H9 (cell line): Measurements from ENCODE around the gene AP2A1. TPM values are rescaled to one million over a fixed set of nuclear protein-coding genes. Genes with fewer than 3 reads are reported as not detected.

ENCODE experiments used
- DNase-seq: peaks from one replicate; pipeline ENCODE4 v3.0.0-alpha.2; 2017
- H2AFZ ChIP-seq: one replicate; pipeline ENCODE4 v1.6.1; 2013; ENCODE audit warnings: mild to moderate bottlenecking, low read length, control low read depth, moderate library complexity
- H2AK5ac ChIP-seq: 2 replicates; pipeline ENCODE4 v1.6.1; 2013; ENCODE audit warnings: low read length, control low read depth, mixed read lengths; ENCODE audit not compliant: insufficient read length
- H2BK120ac ChIP-seq: one replicate; pipeline ENCODE4 v1.6.1; 2013; ENCODE audit warnings: low read depth, mild to moderate bottlenecking, low read length, control low read depth, inconsistent platforms; ENCODE audit not compliant: poor library complexity, severe bottlenecking
- H2BK12ac ChIP-seq: 2 replicates; pipeline ENCODE4 v1.6.1; 2013; ENCODE audit warnings: low read length, control low read depth, mixed read lengths, low read depth; ENCODE audit not compliant: insufficient read length
- H2BK15ac ChIP-seq: 2 replicates; pipeline ENCODE4 v1.6.1; 2013; ENCODE audit warnings: low read depth, low read length, control low read depth
- H2BK20ac ChIP-seq: one replicate; pipeline ENCODE4 v1.6.1; 2013; ENCODE audit warnings: low read depth, mild to moderate bottlenecking, low read length, control low read depth, inconsistent platforms; ENCODE audit not compliant: poor library complexity, severe bottlenecking
- H2BK5ac ChIP-seq: 2 replicates; pipeline ENCODE4 v1.6.1; 2013; ENCODE audit warnings: low read length, control low read depth, mixed read lengths; ENCODE audit not compliant: insufficient read length
- H3K14ac ChIP-seq: 2 replicates; pipeline ENCODE4 v1.6.1; 2013; ENCODE audit warnings: low read length, control low read depth; ENCODE audit not compliant: insufficient read depth
- H3K18ac ChIP-seq: 2 replicates; pipeline ENCODE4 v1.6.1; 2013; ENCODE audit warnings: low read depth, mild to moderate bottlenecking, mixed read lengths, low read length, control low read depth; ENCODE audit not compliant: insufficient read length
- H3K23ac ChIP-seq: 2 replicates; pipeline ENCODE4 v1.6.1; 2013; ENCODE audit warnings: low read length, control low read depth, mixed read lengths, low read depth; ENCODE audit not compliant: insufficient read length
- H3K23me2 ChIP-seq: 2 replicates; pipeline ENCODE4 v1.6.1; 2013; ENCODE audit warnings: low read depth, mild to moderate bottlenecking, mixed read lengths, low read length, control low read depth; ENCODE audit not compliant: insufficient read length, poor library complexity, severe bottlenecking
- H3K27ac ChIP-seq: 2 replicates; pipeline ENCODE4 v1.5.1; 2013; ENCODE audit warnings: low read length, control low read depth, mixed read lengths, low read depth; ENCODE audit not compliant: insufficient read length
- H3K27me3 ChIP-seq: 2 replicates; pipeline ENCODE4 v1.6.1; 2013; ENCODE audit warnings: low read length, control low read depth, inconsistent platforms; ENCODE audit not compliant: insufficient read depth
- H3K4ac ChIP-seq: 2 replicates; pipeline ENCODE4 v1.6.1; 2013; ENCODE audit warnings: low read depth, mild to moderate bottlenecking, control low read depth, inconsistent platforms, low read length, moderate library complexity
- H3K4me1 ChIP-seq: 2 replicates; pipeline ENCODE4 v1.6.1; 2013; ENCODE audit warnings: low read length, control low read depth, inconsistent platforms; ENCODE audit not compliant: insufficient read depth
- H3K4me2 ChIP-seq: 2 replicates; pipeline ENCODE4 v1.6.1; 2013; ENCODE audit warnings: low read length, control low read depth, mixed read lengths; ENCODE audit not compliant: insufficient read length, insufficient read depth
- H3K56ac ChIP-seq: 2 replicates; pipeline ENCODE4 v1.6.1; 2013; ENCODE audit warnings: low read depth, mild to moderate bottlenecking, mixed read lengths, low read length, control low read depth; ENCODE audit not compliant: insufficient read length
- H3K79me1 ChIP-seq: 2 replicates; pipeline ENCODE4 v1.6.1; 2013; ENCODE audit warnings: low read depth, mild to moderate bottlenecking, moderate library complexity, low read length, control low read depth, inconsistent platforms; ENCODE audit not compliant: insufficient read depth, poor library complexity, severe bottlenecking
- H3K79me2 ChIP-seq: 2 replicates; pipeline ENCODE4 v1.6.1; 2013; ENCODE audit warnings: low read length, control low read depth, inconsistent platforms; ENCODE audit not compliant: insufficient read depth
- H3K9ac ChIP-seq: 2 replicates; pipeline ENCODE4 v1.6.1; 2013; ENCODE audit warnings: low read length, control low read depth, mixed read lengths; ENCODE audit not compliant: insufficient read length; ENCODE audit errors: extremely low read depth
- H3K9me3 ChIP-seq: one replicate; pipeline ENCODE4 v1.6.1; 2013; ENCODE audit warnings: low read depth, low read length, inconsistent platforms; ENCODE audit not compliant: control insufficient read depth
- H3T11ph ChIP-seq: one replicate; pipeline ENCODE4 v1.6.1; 2013; ENCODE audit warnings: mild to moderate bottlenecking, low read length, control low read depth, inconsistent platforms
- H4K20me1 ChIP-seq: one replicate; pipeline ENCODE4 v1.6.1; 2013; ENCODE audit not compliant: control insufficient read depth, insufficient read length, insufficient read depth
- H4K5ac ChIP-seq: 2 replicates; pipeline ENCODE4 v1.6.1; 2013; ENCODE audit warnings: low read depth, mild to moderate bottlenecking, mixed read lengths, low read length, control low read depth; ENCODE audit not compliant: insufficient read length
- H4K8ac ChIP-seq: replicated peaks from 2 replicates; pipeline ENCODE4 v1.6.1; 2013; ENCODE audit warnings: low read length, control low read depth, mixed read lengths, low read depth; ENCODE audit not compliant: insufficient read length
- H4K91ac ChIP-seq: 2 replicates; pipeline ENCODE4 v1.6.1; 2013; ENCODE audit warnings: low read depth, mild to moderate bottlenecking, moderate library complexity, mixed read lengths, low read length, control low read depth; ENCODE audit not compliant: insufficient read length
- H3K27ac Mint-ChIP-seq, 3 experiments: 2 replicates in 2 of 3; 3 replicates in 1 of 3; pipeline ENCODE4 v1.8.0; 2020 to 2021; ENCODE audit warnings: mixed read lengths in 3 of 3, mild to moderate bottlenecking in 1 of 3, moderate library complexity in 1 of 3
- H3K27me3 Mint-ChIP-seq: 2 replicates; pipeline ENCODE4 v1.8.0; 2021; ENCODE audit warnings: low read depth, mild to moderate bottlenecking, moderate library complexity, mixed read lengths
- H3K36me3 Mint-ChIP-seq, 3 experiments: 2 replicates in 2 of 3; 3 replicates in 1 of 3; pipeline ENCODE4 v1.8.0; 2020 to 2021; ENCODE audit warnings: low read depth in 3 of 3, mixed read lengths in 3 of 3; ENCODE audit not compliant: insufficient read depth in 1 of 3
- H3K4me1 Mint-ChIP-seq, 2 experiments: 2 replicates each; pipeline ENCODE4 v1.8.0; 2020; ENCODE audit warnings: mixed read lengths in 2 of 2
- H3K4me3 Mint-ChIP-seq, 2 experiments: 2 replicates in 1 of 2; 3 replicates in 1 of 2; pipeline ENCODE4 v1.8.0; 2020 to 2021; ENCODE audit warnings: mild to moderate bottlenecking in 2 of 2, mixed read lengths in 2 of 2, moderate library complexity in 1 of 2
- H3K9me3 Mint-ChIP-seq, 2 experiments: 2 replicates in 1 of 2; 3 replicates in 1 of 2; pipeline ENCODE4 v1.8.0; 2020; ENCODE audit warnings: mild to moderate bottlenecking in 2 of 2, mixed read lengths in 2 of 2, moderate library complexity in 1 of 2
- CTCF ChIP-seq: fragments of 200-600 bp; sonication (generic); conservative IDR thresholded peaks from 3 replicates; pipeline ENCODE4 v1.8.0; 2021; ENCODE audit warnings: antibody characterized with exemption, mild to moderate bottlenecking
- WGBS: extraction: QIAGEN DNeasy Blood & Tissue Kit; methylation state at CpG from one replicate; pipeline ENCODE4 v1.1.7; 2013; ENCODE audit warnings: missing lambda C conversion rate, low lambda C conversion rate, mixed read lengths; ENCODE audit not compliant: insufficient read length; ENCODE audit errors: extremely low coverage; 5-methylcytosine and 5-hydroxymethylcytosine counted together
- total RNA-seq: library from RNA; stranded (reverse); gene quantifications from 2 replicates; pipeline ENCODE4 v1.2.1, GENCODE V29; 2021

Gene AP2A1
- total RNA-seq, 1 experiment from 2014 or later: 108 TPM

GRCh38 chr19:49832556-49832955, 65.8 kb downstream of the AP2A1 start:
- Histone ChIP-seq H3K23ac (no peak overlapping the region), H3K4me2 (no peak overlapping the region), H3K23me2 (no peaks in the 10 kb centered on the region), H2AFZ (no peak overlapping the region), H4K20me1 (no peaks in the 10 kb centered on the region), H4K8ac (no peak overlapping the region), H3T11ph (no peak overlapping the region), H2BK120ac (no peak overlapping the region), H3K14ac (no peak overlapping the region), H2BK15ac (no peak overlapping the region), H3K56ac (no peak overlapping the region), H4K91ac (no peak overlapping the region), H2BK5ac (no peak overlapping the region), H3K79me2 (no peaks in the 10 kb centered on the region), H3K4me1 (no peaks in the 10 kb centered on the region), H2AK5ac (no peak overlapping the region), H3K4ac (no peak overlapping the region), H3K18ac (no peak overlapping the region), H2BK20ac (no peak overlapping the region), H4K5ac (no peak overlapping the region), H2BK12ac (no peak overlapping the region), H3K27me3 (no peaks in the 10 kb centered on the region), H3K79me1 (no peaks in the 10 kb centered on the region), H3K9me3 (no peaks in the 10 kb centered on the region), H3K27ac (no peak overlapping the region), H3K9ac (no peak overlapping the region)
- no peak for TF ChIP-seq CTCF
- DNase-seq: no peak
- Mint-ChIP-seq H3K4me1 (no peaks in the 10 kb centered on the region), H3K27ac (no peak overlapping the region), H3K27me3 (no peaks in the 10 kb centered on the region), H3K9me3 (no peaks in the 10 kb centered on the region), H3K36me3 (peaks cover 24 to 54% (median 46%) of the 10 kb centered on the region in 3 experiments; a peak in 6 of 7 replicates), H3K4me3 (no peak overlapping the region; a peak in 1 of 5 replicates)
- WGBS: no CpG with 5 or more reads among the region's 9 CpGs
